ENCODE data around the gene RNFT2. TPM values are rescaled to one million over a fixed set of nuclear protein-coding genes. Genes with fewer than 3 reads are reported as not detected.

Gene RNFT2
- total and polyA plus RNA-seq, 12 donors, result 0.46 to 2.2 (median 1.6) TPM

GRCh38 chr12:116694653-116695463 lies 43.3 kb upstream of the RNFT2 start:
- Histone ChIP-seq H3K27me3 (peaks cover 0 to 43% (median 26%) of the 10 kb centered on the region in 7 donors), H3K27ac (peak overlapping the region in 1 of 10 donors; percentile 33), H3K4me1 (peaks cover 5 to 42% (median 28%) of the 10 kb centered on the region in 9 donors), H3K36me3 (no peaks in the 10 kb centered on the region), H3K4me3 (peak overlapping the region in 3 of 10 donors; percentile 44 to 51 (median 49)), H3K9me3 (no peaks in the 10 kb centered on the region)
- DNase-seq (no peak), ATAC-seq (peak in 7 of 8 donors; percentile 26 to 72 (median 41))
- intact Hi-C loops (cut with DNase I), result loop anchor here in 4 of 10 donors (5.0 to 10.0 kb wide), 7 partner anchors 80 to 680 kb away; partner anchors contain the start of gene MED13L (in 1 of the 4)
- WGBS, 2 donors, result 39 to 50% methylated on average over 22 of the region's 22 CpGs
- TF ChIP-seq, protein P1, sequence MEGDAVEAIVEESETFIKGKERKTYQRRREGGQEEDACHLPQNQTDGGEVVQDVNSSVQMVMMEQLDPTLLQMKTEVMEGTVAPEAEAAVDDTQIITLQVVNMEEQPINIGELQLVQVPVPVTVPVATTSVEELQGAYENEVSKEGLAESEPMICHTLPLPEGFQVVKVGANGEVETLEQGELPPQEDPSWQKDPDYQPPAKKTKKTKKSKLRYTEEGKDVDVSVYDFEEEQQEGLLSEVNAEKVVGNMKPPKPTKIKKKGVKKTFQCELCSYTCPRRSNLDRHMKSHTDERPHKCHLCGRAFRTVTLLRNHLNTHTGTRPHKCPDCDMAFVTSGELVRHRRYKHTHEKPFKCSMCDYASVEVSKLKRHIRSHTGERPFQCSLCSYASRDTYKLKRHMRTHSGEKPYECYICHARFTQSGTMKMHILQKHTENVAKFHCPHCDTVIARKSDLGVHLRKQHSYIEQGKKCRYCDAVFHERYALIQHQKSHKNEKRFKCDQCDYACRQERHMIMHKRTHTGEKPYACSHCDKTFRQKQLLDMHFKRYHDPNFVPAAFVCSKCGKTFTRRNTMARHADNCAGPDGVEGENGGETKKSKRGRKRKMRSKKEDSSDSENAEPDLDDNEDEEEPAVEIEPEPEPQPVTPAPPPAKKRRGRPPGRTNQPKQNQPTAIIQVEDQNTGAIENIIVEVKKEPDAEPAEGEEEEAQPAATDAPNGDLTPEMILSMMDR (IDR thresholded peaks at IDR 0.05), result no peak

GRCh38 chr12:116695464-116695725 lies 42.7 kb upstream of the RNFT2 start:
- intact Hi-C loops (cut with DNase I), result loop anchor here in 4 of 10 donors (10.0 kb wide), 6 partner anchors 81 to 681 kb away; partner anchors contain the start of gene MED13L (in 1 of the 4)
- H3K27ac ChIP-seq, result no peak overlapping the region
- peaks cover 5 to 42% (median 28%) of the 10 kb centered on the region in 9 donors for H3K4me1 ChIP-seq
- H3K9me3 ChIP-seq, result no peaks in the 10 kb centered on the region
- peaks cover 0 to 38% (median 22%) of the 10 kb centered on the region in 7 donors for H3K27me3 ChIP-seq
- ATAC-seq (no peak), DNase-seq (no peak)
- H3K4me3 ChIP-seq, result no peak overlapping the region
- 58 to 59% methylated on average over 3 of the region's 3 CpGs for WGBS, 2 donors
- no peaks in the 10 kb centered on the region for H3K36me3 ChIP-seq
- TF ChIP-seq, protein P1 (IDR thresholded peaks at IDR 0.05), result no peak

GRCh38 chr12:116697305-116697704 lies 40.8 kb upstream of the RNFT2 start:
- Histone ChIP-seq H3K27ac (no peak overlapping the region), H3K9me3 (no peaks in the 10 kb centered on the region), H3K4me3 (no peak overlapping the region), H3K27me3 (peaks cover 0 to 22% (median 14%) of the 10 kb centered on the region in 7 donors), H3K4me1 (peaks cover 5 to 42% (median 28%) of the 10 kb centered on the region in 9 donors), H3K36me3 (no peaks in the 10 kb centered on the region)
- TF ChIP-seq, protein P1 (IDR thresholded peaks at IDR 0.05), result peak in 6 of 9 donors; percentile 28 to 51 (median 34)
- intact Hi-C loops (cut with DNase I), result loop anchor here in 4 of 10 donors (10.0 kb wide), 6 partner anchors 83 to 683 kb away; partner anchors contain the start of gene MED13L (in 1 of the 4)
- peak in 7 of 8 donors; percentile 19 to 61 (median 46) for ATAC-seq
- no peak for DNase-seq
- 55 to 59% methylated on average over 7 of the region's 7 CpGs for WGBS, 2 donors

DNA sequence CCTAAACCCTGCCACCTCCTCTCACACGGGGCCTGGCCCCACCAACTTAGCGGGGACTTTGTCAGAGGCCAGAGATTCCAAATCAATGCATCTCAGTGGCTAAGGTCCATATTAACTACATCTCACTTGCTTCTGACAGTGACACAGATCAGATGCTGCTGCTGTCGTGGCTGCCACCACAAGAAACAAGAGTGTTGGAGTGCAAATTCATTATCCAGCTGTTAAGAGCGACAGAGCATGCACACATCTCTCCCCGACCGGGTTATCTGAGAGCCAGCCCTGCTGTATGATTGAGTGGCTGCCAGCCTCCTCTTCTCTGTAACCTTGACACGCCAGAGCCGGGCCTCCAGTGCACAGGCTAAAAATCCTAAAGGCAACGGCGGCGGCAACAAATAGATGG lies 40.4 kb upstream of the RNFT2 start:
- Histone ChIP-seq H3K4me3 (no peak overlapping the region), H3K36me3 (no peaks in the 10 kb centered on the region), H3K27ac (no peak overlapping the region), H3K4me1 (peaks cover 5 to 42% (median 25%) of the 10 kb centered on the region in 9 donors), H3K9me3 (no peaks in the 10 kb centered on the region), H3K27me3 (peaks cover 0 to 19% (median 14%) of the 10 kb centered on the region in 7 donors)
- DNase-seq (peak; percentile 35 to 38), ATAC-seq (peak in 7 of 8 donors; percentile 41 to 67 (median 60))
- TF ChIP-seq, protein P1 (IDR thresholded peaks at IDR 0.05), result no peak
- intact Hi-C loops (cut with DNase I), result loop anchor here in 4 of 10 donors (10.0 kb wide), 6 partner anchors 83 to 683 kb away; partner anchors contain the start of gene MED13L (in 1 of the 4)
- 51 to 53% methylated on average over 11 of the region's 11 CpGs for WGBS, 2 donors

All from heart right ventricle (tissue), 16 donors.